Measurements from ENCODE around the gene CREB5.

DNA sequence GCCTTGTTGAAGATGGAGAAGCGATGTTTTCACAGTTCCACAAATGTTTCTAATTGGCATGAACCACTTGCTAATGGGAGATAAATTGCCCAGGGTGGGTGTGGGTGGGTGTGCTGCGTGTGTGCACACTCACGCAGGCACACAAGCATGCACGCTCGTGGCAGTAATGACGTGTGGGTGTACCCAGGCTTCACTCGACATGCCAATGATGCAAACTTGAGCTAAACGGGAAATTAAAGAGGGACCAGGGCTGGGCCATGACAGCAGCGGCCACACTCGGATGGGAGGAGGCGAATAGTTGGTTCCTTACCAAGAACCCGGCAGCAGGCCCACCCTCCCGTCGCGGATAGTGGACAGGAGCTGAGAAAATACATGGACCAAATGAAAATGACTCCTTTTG is 386.0 kb downstream of the CREB5 start:
- TF ChIP-seq, protein P1, sequence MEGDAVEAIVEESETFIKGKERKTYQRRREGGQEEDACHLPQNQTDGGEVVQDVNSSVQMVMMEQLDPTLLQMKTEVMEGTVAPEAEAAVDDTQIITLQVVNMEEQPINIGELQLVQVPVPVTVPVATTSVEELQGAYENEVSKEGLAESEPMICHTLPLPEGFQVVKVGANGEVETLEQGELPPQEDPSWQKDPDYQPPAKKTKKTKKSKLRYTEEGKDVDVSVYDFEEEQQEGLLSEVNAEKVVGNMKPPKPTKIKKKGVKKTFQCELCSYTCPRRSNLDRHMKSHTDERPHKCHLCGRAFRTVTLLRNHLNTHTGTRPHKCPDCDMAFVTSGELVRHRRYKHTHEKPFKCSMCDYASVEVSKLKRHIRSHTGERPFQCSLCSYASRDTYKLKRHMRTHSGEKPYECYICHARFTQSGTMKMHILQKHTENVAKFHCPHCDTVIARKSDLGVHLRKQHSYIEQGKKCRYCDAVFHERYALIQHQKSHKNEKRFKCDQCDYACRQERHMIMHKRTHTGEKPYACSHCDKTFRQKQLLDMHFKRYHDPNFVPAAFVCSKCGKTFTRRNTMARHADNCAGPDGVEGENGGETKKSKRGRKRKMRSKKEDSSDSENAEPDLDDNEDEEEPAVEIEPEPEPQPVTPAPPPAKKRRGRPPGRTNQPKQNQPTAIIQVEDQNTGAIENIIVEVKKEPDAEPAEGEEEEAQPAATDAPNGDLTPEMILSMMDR (IDR thresholded peaks at IDR 0.05 in 4 of 5, conservative IDR thresholded peaks at IDR 0.05 in 1 of 5), result no peak
- no peak for TF ChIP-seq POLR2A (IDR thresholded peaks at IDR 0.05)

Data from gastrocnemius medialis (tissue), 4 donors.